UCSD-AML1 (cell line): ENCODE data around the gene COX5B.
A peak's percentile ranks its signal among the peaks of the same experiment; 100 is the strongest.
"Not testable (repeated sequence)": the region's sequence is repeated elsewhere in the genome, so short reads cannot be mapped to it uniquely, and the experiment has no call there.

ENCODE experiments used
- DNase-seq: peaks from one replicate; lab custom pipeline; 2025; ENCODE audit not compliant: unreplicated experiment; lab: John Stamatoyannopoulos, UW

COX5B gene, protein sequence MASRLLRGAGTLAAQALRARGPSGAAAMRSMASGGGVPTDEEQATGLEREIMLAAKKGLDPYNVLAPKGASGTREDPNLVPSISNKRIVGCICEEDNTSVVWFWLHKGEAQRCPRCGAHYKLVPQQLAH

GRCh38 chr2:97645695-97646629 lies at the start of gene COX5B:
TSS of gene COX5B (plus strand) at chr2:97646062. CDS start at chr2:97646087, 25 bp downstream.
- DNase-seq: peak; percentile 99

- not testable (repeated sequence) for DNase-seq
Observed at GRCh38 chr2:97596180-97596579, 49.7 kb upstream of the COX5B start.

GRCh38 chr2:97601537-97601936 lies 44.3 kb upstream of the COX5B start:
- not testable (repeated sequence) for DNase-seq

GRCh38 chr2:97605109-97605508 lies 40.8 kb upstream of the COX5B start:
- not testable (repeated sequence) for DNase-seq

DNA sequence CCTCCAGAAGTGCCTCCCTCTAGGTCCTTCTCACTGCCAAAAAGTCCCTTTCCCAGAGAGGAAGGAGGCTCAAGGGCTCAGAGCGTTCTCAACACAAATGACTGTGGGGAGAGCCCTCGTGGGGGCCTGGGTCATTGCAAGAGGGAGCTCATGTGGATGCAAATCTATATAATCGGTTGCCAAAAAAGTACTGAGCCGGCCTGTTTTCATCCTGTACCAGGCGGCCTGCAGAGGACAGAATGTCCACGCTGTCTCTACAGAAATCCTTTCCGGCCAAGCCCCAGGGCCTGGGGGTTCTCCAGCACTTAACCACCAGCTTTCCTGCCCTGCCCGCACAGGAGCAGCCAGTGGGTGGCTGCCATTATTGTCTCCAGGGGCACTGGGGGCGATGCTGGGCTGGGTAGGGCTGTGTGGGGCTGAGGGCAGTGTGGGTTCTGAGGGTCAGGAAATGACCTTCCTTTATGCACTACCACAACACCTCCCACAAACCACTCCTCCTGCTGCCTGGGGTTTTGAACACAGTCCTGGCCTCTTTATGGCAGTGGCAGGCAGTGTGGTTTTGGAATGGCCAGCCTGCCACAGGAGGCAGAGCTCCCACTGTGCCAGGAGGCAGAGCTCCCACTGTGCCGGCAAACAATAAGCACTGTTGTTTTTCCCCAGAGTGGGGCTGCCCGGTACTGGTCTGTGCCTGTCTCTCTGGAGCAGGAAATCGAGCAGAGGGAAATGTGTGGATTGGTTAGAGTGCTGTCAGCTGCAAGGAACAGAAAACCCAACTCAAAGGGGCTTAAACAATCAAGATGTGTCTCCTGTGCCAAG lies 40.1 kb upstream of the COX5B start:
- not testable (repeated sequence) for DNase-seq

DNA sequence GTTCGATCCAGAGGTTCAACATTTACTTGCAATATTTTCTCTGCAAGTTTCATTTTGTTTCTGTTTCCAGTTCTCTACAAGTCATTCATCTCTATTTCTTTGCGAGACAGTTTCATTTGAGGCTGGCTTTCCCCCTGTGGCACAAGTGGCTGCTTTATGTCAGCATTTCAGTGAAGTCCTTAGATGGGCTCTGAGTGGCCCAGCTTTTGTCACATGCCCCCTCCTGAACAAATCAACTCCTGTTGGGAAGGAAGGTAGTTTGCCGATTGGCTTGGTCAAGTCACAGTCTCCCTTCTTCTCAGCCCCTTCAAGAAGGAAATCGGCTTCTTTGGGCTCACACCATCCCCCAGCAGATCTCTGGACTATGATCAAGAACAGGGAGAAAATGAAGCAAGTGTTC lies 37.1 kb upstream of the COX5B start:
- DNase-seq: not testable (repeated sequence)

- DNase-seq: not testable (repeated sequence)
Observed at GRCh38 chr2:97611895-97612294, 34.0 kb upstream of the COX5B start.

- not testable (repeated sequence) for DNase-seq
Observed at GRCh38 chr2:97615746-97616145, 30.1 kb upstream of the COX5B start.

- DNase-seq: no peak
Observed at GRCh38 chr2:97617911-97618310, 28.0 kb upstream of the COX5B start.

- DNase-seq: not testable (repeated sequence)
Observed at GRCh38 chr2:97618939-97619827, 26.7 kb upstream of the COX5B start.

DNA sequence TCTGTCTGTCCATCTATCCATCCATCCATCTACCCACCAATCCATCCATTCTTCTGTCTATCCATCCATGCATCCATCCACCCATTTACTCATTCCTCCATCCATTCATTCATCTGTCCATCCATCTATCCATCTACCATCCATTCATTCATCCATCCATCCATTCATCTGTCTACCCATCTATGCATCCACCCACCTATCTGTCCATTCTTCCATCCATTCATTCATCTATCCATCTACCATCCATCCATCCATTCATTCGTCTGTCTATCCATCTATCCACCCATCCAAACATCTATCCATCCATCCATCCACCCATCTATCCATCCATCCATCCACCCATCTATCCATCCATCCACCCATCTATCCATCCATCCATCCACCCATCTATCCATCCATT lies 25.4 kb upstream of the COX5B start:
- not testable (repeated sequence) for DNase-seq

DNA sequence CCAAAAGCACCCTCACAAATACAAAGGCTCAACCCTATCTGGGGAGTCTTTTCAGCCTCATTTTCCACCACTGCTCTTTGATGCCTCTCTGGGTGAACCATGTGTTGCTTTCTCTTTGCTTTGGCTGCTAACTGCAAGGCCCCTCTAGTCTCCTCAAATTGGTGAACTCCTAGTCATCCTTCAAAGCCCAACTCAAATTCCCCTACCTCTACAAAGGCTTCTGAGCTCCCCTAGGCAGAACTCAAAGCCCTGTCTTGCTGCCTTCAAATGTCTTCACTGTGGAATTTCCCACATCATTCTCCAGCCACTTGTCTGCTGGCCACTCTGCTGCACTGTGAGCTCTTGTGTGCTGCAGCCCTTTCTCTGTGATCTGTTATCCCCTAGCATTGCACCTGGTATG lies 22.9 kb upstream of the COX5B start:
- not testable (repeated sequence) for DNase-seq

GRCh38 chr2:97625354-97626048 lies 20.4 kb upstream of the COX5B start:
- not testable (repeated sequence) for DNase-seq

- not testable (repeated sequence) for DNase-seq
Observed at GRCh38 chr2:97626049-97626430, 19.8 kb upstream of the COX5B start.

DNA sequence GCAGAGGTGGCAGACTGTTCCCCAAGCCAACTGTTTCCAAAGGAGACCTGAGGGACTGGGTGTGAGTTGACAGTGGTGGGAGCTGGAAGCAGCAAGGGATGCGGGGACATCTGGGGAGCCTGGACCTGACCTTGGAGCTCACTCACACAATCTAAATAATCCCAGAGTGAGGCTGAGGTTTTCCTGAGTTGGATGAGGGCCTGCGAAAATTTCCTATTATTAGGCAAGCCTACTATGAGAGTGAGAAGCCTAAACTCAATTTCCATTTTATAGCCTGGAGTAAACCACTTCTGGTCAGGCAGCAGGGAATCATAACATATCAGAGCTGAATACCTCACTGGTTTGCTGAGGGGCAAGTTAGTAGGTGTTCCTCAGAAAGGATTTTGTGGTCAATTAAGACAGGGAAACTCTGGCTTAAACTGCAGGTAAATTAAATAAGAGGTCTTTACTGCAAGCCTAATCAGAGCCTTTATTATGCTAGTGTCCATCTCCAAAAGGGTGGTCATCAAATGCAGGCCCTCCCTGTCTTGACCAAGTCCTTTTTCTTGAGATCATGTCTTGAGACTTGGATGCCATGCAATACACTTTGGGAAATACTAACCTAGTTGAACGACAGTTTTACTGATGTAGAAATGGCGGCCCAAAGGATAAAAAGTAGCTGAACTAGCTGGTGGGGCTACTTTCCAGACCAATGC lies 1.7 kb upstream of the COX5B start:
- no peak for DNase-seq

DNA sequence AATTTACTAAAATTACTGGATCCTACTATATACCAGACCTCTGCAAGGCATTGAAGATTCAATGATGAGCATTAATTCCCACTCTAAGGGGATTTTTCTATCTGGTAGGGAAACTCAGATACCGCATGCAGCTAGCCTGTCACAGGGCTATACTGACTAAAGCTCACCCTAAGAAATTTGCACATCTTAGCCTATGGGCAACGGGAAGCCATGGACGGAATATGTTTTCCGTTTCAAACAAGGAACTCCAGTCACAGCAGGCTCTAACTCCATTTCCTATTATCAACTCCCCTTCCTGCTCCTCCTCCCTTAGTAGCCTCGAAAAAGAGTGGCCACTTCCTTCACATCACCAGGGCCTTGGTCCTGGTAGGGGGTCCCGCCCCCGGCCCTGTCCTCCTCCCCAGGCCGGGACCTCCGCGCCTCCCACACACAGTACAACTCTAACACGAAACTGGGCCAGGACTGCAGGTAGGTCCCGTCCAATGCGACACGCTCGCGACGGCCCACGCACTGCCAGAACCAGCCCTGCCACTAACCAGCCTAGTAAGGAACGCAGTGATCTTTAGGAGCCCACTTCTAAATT lies 659 bp upstream of the COX5B start:
- no peak for DNase-seq

- DNase-seq: no peak
Observed at GRCh38 chr2:97646977-97647376, 1.1 kb downstream of the COX5B start.

DNA sequence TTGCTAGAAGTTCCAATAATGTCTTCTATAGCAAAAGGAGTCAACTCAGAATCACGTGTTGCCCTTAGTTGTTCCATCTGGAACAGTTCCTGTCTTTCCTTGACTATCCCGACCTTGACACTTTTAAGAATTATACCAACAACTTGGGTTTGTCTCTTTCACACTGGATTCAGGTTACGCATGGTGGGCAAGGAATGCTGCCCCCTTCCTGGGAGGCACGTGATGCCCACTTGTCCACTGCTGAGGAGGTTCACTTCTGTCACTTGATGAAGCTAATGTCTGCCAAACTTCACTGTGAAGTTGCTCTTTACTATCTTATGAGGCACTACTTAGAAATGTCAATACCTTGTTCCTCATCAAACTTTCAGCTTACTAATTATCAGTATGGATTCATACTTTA lies 5.3 kb downstream of the COX5B start:
- DNase-seq: no peak

GRCh38 chr2:97653473-97653872 lies 7.6 kb downstream of the COX5B start:
- no peak for DNase-seq
